ENCODE results near the gene TCF4.

- TF ChIP-seq CTCF (IDR thresholded peaks at IDR 0.05; ENCODE audit: low read depth, low read length, missing input control) = no peak
- no peak for TF ChIP-seq EGR1 (IDR thresholded peaks at IDR 0.05; ENCODE audit: low read depth in 2 of 2)
Observed at GRCh38 chr18:55396267-55396905, 191.6 kb downstream of the TCF4 start.
